ENCODE data around the gene TGM1.

DNA sequence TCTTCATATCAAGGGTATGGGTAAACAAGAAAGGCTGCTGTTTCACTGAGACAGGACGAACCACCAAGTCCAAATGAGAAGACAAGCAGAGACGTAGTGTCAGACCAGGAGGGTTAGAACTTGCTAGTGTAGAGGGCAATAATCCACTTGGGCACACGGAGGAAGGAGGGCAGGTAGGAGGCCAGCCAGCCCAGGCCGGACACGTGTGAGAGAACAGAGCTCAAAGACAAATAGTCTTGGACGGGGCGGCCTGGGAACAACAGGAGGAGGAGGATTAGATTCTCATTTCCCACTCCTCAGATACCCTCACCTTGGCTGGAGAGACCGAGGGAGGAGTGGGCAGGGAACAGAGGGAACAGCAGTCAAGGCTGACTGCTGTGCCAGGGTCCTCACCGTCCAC lies 27.8 kb upstream of the TGM1 start:
- TF ChIP-seq, protein P1, sequence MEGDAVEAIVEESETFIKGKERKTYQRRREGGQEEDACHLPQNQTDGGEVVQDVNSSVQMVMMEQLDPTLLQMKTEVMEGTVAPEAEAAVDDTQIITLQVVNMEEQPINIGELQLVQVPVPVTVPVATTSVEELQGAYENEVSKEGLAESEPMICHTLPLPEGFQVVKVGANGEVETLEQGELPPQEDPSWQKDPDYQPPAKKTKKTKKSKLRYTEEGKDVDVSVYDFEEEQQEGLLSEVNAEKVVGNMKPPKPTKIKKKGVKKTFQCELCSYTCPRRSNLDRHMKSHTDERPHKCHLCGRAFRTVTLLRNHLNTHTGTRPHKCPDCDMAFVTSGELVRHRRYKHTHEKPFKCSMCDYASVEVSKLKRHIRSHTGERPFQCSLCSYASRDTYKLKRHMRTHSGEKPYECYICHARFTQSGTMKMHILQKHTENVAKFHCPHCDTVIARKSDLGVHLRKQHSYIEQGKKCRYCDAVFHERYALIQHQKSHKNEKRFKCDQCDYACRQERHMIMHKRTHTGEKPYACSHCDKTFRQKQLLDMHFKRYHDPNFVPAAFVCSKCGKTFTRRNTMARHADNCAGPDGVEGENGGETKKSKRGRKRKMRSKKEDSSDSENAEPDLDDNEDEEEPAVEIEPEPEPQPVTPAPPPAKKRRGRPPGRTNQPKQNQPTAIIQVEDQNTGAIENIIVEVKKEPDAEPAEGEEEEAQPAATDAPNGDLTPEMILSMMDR (IDR thresholded peaks at IDR 0.05): no peak
- TF ChIP-seq POLR2A (IDR thresholded peaks at IDR 0.05): no peak
